ENCODE data around the gene DDX51. TPM values are rescaled to one million over a fixed set of nuclear protein-coding genes. Genes with fewer than 3 reads are reported as not detected.

The DDX51 gene
- total RNA-seq, 2 donors from 2014 or later = 16.1 to 27.4 TPM

GRCh38 chr12:132160601-132161035 is 16.5 kb upstream of the DDX51 start:
- Histone ChIP-seq H3K4me3 (no peak overlapping the region), H3K4me1 (no peaks in the 10 kb centered on the region), H3K27me3 (no peaks in the 10 kb centered on the region), H3K36me3 (replicated peaks in 1 of 2; ENCODE audit: insufficient read depth in 1 of 2, low read depth in 2 of 2) (peaks cover 0 to 3% of the 10 kb centered on the region in 2 donors), H3K27ac (no peak overlapping the region), H3K9me3 (no peaks in the 10 kb centered on the region)
- TF ChIP-seq CTCF (IDR thresholded peaks at IDR 0.05) = no peak
- no peak for TF ChIP-seq POLR2A (IDR thresholded peaks at IDR 0.05)
- ATAC-seq (no peak), DNase-seq (no peak)
- 80 to 91% methylated on average over 1 to 15 of the region's 15 CpGs for WGBS, 2 donors
- intact Hi-C loops (cut with DNase I) = no loop called here

GRCh38 chr12:132160016-132160415 is 15.9 kb upstream of the DDX51 start:
- no peak for ATAC-seq
- intact Hi-C loops (cut with DNase I) = no loop called here
- no peak overlapping the region for H3K27ac ChIP-seq
- no peak for DNase-seq
- peaks cover 0 to 3% of the 10 kb centered on the region in 2 donors for H3K36me3 ChIP-seq (replicated peaks in 1 of 2; ENCODE audit: insufficient read depth in 1 of 2, low read depth in 2 of 2)
- H3K4me3 ChIP-seq = no peak overlapping the region
- H3K4me1 ChIP-seq = no peaks in the 10 kb centered on the region
- 73 to 82% methylated on average over 13 to 16 of the region's 16 CpGs for WGBS, 2 donors
- TF ChIP-seq CTCF (IDR thresholded peaks at IDR 0.05) (no peak), POLR2A (IDR thresholded peaks at IDR 0.05) (no peak)
- no peaks in the 10 kb centered on the region for H3K27me3 ChIP-seq
- no peaks in the 10 kb centered on the region for H3K9me3 ChIP-seq

- Histone ChIP-seq H3K4me3 (no peak overlapping the region), H3K4me1 (no peaks in the 10 kb centered on the region), H3K27me3 (no peaks in the 10 kb centered on the region), H3K9me3 (no peaks in the 10 kb centered on the region), H3K27ac (no peak overlapping the region), H3K36me3 (replicated peaks in 1 of 2; ENCODE audit: insufficient read depth in 1 of 2, low read depth in 2 of 2) (peaks cover 0 to 3% of the 10 kb centered on the region in 2 donors)
- DNase-seq (no peak), ATAC-seq (no peak)
- intact Hi-C loops (cut with DNase I) = loop anchor here (10.0 kb wide), 1 partner anchor 455 kb away; the partner anchor contains the start of genes LRCOL1 and P2RX2
- TF ChIP-seq POLR2A (IDR thresholded peaks at IDR 0.05) (no peak), CTCF (IDR thresholded peaks at IDR 0.05) (no peak)
- WGBS, 2 donors = 63 to 76% methylated on average over 9 to 14 of the region's 14 CpGs
Measured at GRCh38 chr12:132159555-132160003, 15.5 kb upstream of the DDX51 start.

- Histone ChIP-seq H3K27ac (no peak overlapping the region), H3K27me3 (no peaks in the 10 kb centered on the region), H3K36me3 (replicated peaks in 1 of 2; ENCODE audit: insufficient read depth in 1 of 2, low read depth in 2 of 2) (peaks cover 0 to 3% of the 10 kb centered on the region in 2 donors), H3K9me3 (no peaks in the 10 kb centered on the region), H3K4me1 (peaks cover 4% of the 10 kb centered on the region), H3K4me3 (no peak overlapping the region)
- ATAC-seq = no peak
- TF ChIP-seq POLR2A (IDR thresholded peaks at IDR 0.05) (no peak), CTCF (IDR thresholded peaks at IDR 0.05) (no peak)
- WGBS, 2 donors = 89 to 92% methylated on average over 17 to 37 of the region's 37 CpGs
- DNase-seq = no peak
- intact Hi-C loops (cut with DNase I) = loop anchor here (10.0 kb wide), 1 partner anchor 456 kb away; the partner anchor contains the start of genes LRCOL1 and P2RX2
Measured at GRCh38 chr12:132158677-132159554, 14.8 kb upstream of the DDX51 start.
